ENCODE measurements around the gene UNC5A. TPM values are rescaled to one million over a fixed set of nuclear protein-coding genes. Genes with fewer than 3 reads are reported as not detected.
A peak's percentile ranks its signal among the peaks of the same experiment; 100 is the strongest.

The UNC5A gene
- polyA plus RNA-seq, 1 donor: 1.1 TPM

- peak; percentile 29 for DNase-seq
These were observed 89.8 kb downstream of the UNC5A start for GRCh38 chr5:176899946-176900779.

DNA sequence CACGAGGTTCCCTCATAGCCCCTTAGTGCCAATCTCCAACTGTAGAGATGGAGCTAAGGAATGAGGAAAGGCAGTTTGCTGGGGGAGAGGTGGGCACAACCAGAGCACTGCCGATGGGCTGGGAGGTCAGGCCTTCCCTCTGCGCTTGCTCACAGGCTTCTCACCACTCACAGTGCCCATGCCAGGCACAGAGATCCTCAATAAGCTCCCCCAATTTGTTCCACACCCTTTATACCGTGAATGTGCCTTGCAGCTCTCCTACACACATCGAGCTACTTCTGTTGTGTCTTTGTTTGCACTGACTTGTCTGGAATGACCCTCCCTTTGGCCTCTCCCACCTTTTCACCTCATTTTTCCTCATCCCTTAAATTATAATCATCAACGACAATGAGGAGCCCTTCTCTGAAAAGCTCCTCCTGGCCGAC, 90.4 kb downstream of the UNC5A start:
- no peak for DNase-seq

DNA sequence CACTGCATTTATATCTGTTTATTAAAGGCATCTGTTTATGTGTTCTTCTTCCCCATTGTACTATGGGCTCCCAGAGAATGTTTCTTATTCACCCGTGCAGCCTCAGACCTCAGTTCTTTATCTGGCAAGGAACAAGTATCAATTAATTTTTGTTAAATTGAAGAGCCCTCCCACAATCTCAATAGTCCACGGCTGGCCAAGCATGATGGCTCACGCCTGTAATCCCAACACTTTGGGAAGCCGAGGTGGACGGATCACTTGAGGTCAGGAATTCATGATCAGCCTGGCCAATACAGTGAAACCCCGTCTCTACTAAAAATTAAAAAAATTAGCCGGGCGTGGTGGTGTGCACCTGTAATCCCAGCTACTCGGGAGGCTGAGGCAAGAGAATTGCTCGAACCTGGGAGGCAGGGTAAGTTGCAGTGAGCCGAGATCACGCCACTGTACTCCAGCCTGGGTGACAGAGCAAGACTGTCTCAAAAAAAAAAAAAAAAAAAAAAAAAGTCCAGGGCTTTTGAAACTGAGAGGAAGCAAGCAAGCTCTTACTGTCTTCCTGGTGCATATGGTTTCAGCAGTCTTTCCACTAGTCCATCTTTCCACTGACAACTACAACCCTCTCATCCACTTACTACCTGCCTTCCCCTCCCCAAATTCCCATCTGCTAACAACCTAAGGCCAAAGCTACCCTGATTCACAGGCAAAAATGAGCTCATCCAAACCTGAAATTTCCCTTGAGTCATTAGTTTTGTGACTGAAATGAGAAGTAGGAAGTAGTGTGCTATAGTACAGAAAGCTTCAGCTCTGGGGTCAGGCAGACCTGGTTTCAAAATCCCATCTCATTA, 91.1 kb downstream of the UNC5A start:
- no peak for DNase-seq

GRCh38 chr5:176902102-176902814, 91.9 kb downstream of the UNC5A start:
- DNase-seq: no peak

DNA sequence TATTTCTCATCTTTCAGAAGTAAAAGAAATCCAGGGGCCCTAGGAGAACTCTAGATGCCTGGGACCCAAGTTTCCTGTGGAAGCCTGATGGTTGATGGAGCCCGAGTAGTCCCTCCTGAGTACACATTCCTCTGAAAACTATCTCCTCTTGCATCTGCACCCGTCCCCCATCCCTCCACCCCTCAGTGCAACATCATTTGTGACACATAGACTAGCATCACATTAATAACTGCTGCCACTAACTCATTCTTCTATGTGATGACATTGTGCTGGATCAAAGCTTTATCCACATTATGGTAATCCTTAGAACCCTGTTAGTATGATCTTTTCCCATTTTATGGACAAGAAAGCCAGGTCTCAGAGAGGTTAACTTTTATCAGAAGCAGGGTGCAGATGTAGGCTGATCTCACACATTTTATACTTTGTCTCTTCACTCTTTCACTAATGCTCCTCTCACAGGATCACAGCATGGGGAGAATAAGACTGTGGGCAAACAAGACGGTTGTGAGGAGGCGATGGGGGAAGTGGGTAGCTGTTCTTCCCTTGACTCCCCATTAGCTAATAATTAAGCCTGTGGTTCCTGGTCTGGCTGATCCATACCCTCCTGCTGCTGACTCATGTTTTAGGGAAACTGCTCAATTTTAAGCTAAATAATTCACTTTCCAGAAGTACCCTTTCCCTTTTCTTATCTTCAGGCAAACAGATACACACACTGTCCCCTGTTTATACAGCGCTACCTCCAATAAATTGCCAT, 92.7 kb downstream of the UNC5A start:
- no peak for DNase-seq

DNA sequence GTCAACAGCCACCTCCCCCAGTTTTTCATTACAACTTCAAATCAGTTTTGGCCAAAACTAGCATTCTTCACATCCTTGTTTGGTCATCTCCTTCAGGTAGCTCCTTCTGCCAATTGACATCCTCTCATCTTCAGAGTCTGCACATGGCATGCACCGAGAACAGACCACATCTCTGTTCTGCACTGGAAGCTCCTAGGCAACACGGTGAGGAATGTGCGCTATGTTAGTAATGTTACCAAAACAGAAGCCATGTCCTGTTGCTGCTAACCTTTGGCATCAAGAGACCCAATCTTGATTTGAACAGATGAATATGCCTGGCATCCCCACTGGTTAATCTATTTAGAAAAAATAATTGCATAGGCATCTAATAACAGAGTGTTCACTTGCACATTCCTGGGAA, 93.9 kb downstream of the UNC5A start:
- no peak for DNase-seq

GRCh38 chr5:176906126-176906525, 95.8 kb downstream of the UNC5A start:
- no peak for DNase-seq

DNA sequence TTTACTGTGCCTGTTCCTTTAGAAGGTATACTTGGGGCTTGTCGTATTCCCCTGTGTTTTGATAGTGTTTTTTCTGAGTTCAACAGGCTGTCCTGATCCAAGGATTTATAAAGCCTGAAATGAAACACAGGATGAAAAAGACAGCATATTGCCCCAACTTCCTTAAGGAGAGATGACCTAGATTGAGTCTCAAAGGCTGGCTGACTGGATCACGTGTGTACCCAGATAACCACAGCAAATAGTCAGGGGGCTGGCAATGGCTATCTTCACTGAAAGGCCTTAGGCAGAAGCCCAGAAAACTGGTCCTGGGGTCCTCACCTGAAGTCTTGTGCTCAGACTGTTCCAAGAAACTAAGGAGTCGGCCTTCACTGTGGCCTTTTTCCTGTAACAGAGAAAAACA, 96.4 kb downstream of the UNC5A start:
- no peak for DNase-seq

DNA sequence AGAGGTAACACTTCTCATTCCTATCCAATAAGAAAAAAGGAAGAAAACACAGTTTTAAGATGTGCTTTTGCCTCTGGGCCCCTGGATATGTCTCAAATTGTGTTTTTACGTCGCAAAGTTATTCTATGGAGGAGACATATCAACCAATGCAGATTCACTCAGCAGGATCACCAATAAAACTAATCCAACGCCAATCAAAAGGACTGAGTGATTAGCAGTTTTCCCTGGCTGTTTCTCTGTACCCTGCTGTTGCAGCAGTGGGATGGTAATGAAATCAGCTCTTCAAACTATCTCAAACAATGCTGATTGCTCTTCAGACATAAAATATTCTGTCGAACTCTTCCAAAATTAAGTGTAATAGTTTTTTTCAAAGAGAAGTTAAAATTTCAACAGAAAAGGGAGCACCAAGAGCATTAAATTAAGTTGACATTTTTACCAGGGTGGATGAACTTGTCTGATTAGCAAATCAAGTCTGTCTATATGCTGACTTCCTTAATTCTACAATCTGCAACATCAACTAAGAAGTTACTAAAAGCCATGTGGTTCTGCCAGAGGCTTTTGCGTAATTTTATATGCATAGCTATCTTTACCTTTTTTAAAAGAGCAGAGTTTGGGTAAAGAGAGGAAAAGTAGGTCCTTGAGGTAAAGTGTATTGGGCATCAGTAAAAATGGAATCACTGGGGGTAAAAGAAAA, 98.5 kb downstream of the UNC5A start:
- DNase-seq: no peak

- no peak for DNase-seq
These were observed 101.8 kb downstream of the UNC5A start for GRCh38 chr5:176912115-176912514.

GRCh38 chr5:176915906-176916305, 105.5 kb downstream of the UNC5A start:
- no peak for DNase-seq

GRCh38 chr5:176916337-176916736, 106.0 kb downstream of the UNC5A start:
- DNase-seq: no peak

DNA sequence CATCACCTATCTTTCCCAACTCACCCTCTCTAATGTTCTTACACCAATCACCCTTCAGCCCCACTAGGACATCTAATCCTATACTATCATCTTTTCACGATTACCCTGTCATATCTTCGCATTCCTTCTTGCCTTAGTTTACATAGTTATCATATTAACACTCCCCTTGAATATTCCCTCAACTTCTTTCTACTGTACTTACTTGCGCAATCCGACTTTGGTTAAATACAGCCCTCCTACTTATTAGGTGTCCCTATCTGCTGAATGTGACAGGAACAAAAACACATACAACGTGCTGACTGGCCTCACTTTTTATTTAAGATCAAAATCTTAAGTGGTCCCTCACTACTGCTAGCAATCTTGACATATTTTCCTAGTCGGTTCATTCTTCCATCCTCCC, 108.3 kb downstream of the UNC5A start:
- no peak for DNase-seq

DNA sequence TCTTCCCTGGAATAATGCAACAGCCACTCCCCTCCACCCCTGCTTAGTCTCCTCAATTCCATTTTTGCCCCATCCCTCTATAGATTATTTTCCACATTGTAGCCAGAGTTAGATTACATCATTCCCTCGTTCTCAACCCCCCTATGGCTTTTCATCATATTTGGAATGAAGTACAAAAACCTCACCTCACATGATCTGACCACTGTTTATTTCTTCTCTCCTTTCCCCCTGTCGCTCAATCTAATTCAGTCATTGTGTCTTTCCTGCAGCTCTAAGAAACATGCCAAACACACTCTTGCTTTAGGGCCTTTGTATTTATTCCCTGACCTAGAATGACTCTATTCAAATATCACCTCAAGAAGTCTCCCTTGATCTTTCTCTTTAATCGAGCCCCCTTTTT, 111.4 kb downstream of the UNC5A start:
- no peak for DNase-seq

DNA sequence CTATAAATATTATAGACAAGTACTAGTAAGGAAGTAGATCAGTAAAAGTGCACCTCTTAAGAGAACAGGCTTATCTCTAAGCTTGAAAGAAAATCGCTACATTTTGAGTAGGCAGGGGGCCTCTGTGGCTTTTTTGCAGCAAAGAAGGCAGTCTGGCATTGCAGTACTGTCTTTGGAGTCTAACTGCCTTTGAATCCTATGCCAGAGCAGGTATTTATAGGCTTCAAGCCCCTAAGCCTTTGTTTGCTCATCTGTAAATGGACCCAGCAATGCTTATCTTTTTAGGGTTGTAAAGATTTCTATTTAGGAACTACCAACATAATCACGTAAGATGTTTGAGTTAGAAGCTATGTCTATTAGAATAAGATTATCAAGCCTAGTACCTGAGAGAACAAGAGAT, 112.5 kb downstream of the UNC5A start:
- DNase-seq: no peak

- DNase-seq: no peak
These were observed 117.2 kb downstream of the UNC5A start for GRCh38 chr5:176927562-176927961.

- DNase-seq: no peak
These were observed 119.3 kb downstream of the UNC5A start for GRCh38 chr5:176929654-176930053.

Data from hindlimb muscle (tissue), 1 donor.